T-helper 2 cell (primary cell): ENCODE measurements around the gene GALNT6.
"Not testable (repeated sequence)": the region's sequence is repeated elsewhere in the genome, so short reads cannot be mapped to it uniquely, and the experiment has no call there.

Experiments
- DNase-seq, 5 experiments: peaks; one replicate each; pipeline versions ENCODE4 v3.0.0 to v3.0.0-alpha.2; 2012 to 2022

GALNT6 gene

DNA sequence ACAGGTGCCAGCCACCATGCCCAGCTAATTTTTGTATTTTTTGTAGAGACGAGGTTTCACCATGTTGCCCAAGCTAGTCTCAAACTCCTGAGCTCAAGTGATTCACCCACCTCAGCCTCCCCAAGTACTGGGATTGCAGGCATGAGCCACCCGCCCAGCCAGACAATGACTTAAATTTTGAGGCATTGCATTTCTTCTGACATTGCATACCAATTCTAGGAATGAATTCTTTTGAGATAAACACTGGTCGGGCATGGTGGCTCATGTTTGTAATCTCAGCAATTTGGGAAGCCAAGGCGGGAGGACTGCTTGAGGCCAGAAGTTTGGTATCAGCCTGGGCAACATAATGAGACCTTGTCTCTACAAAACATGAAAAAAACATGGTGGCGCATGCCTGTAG, 42.2 kb downstream of the GALNT6 start:
- DNase-seq = no peak

DNA sequence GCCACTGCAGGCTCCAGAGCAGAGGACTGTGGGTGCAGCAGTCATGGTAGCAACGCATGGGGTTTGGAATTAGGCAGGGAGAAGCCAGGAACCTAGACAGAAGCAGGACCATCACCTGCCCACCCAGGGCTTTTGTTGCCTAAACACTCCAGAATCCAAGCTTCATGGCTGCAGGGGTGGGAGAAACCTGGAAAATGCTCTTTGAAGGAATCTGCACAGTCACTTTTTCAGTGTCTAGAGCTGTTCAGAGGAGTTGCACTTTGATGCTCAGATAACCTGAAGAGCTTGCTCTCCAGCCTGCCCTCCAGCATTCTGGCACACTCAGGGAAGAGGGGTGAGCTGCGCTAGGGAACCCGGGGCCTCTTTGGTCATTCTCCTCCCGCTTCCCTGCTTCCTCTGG, 43.1 kb downstream of the GALNT6 start:
- no peak for DNase-seq

DNA sequence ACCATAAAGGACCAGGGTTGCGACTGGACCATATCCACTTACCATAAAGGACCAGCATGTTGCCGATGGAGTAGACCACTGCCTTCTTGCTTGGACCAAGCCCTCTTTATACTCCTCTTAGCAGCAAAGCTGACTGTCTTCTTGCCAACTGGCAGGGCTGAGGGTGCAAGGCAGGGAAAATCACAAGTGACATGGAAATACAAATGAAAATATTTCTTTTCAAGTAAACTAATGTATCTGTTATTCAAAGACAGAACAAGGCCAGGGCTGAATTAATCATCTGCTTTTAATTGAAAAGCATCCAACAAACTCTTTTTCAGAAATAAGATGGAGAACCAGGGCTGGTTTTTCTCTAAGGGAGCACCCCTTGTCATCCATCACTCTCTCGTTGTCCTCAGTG, 44.6 kb downstream of the GALNT6 start, which contains the start of gene CELA1:
TSS of gene CELA1 (minus strand) at position 99 of the 400 bp plus-strand sequence. CDS start at position 58, 41 bp downstream.
- DNase-seq = no peak

DNA sequence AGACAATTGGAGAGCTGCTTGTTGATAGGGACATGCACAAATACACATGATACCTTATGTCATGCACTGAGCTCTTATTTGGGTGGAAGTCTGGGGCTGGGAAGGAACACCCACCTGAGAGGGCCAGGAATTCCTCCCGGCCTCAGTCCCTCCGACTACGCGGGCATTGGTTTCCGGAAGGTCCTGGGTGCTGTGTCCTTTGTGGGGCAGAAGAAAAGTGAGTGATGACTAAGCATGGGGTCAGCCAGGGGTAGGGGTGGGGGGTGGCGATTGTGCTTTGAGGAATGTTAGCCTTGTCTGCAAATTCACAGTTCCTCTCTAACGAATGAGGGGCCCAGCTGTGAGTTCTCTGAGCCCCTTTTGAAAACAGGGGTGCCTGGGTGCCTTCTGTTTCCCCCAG, 45.5 kb downstream of the GALNT6 start:
- no peak for DNase-seq

DNA sequence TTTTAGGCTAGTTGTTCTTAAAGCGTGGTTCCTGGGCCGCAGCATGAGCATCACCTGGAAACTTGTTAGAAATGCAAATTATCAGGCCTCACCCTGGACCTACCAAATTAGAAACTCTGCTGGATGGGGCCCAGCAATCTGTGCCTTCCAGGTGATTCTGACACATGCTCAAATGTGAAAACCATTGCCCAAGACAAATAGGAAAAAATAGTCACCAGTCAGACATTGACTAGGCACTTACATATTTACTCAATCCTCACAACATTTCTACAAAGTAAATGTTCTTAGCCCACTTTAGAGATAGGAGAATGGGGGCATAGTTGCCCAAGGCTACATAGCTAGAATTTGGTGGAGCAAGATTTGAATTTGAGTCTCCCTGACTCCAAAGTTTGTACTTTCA, 48.0 kb downstream of the GALNT6 start:
- DNase-seq = no peak

DNA sequence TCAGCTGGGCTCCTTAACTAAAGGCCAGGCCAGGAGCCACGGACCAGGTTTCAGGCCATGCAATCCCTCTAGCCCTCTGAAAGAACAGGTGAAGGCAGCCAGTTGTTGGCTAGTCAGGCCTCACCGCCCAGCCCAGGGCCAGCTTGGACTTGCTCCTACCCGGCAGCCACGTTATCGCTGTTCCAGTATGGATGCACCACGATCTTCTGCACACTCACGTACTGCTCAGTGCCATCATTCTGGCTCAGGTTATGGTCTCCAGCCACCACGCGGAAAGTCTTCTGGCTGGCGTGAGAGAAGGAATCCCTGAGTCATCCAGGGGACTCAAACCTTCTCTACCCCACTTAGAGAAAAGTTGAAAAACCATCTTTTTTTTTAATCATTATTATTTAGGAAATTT, 48.8 kb downstream of the GALNT6 start:
- DNase-seq = no peak

DNA sequence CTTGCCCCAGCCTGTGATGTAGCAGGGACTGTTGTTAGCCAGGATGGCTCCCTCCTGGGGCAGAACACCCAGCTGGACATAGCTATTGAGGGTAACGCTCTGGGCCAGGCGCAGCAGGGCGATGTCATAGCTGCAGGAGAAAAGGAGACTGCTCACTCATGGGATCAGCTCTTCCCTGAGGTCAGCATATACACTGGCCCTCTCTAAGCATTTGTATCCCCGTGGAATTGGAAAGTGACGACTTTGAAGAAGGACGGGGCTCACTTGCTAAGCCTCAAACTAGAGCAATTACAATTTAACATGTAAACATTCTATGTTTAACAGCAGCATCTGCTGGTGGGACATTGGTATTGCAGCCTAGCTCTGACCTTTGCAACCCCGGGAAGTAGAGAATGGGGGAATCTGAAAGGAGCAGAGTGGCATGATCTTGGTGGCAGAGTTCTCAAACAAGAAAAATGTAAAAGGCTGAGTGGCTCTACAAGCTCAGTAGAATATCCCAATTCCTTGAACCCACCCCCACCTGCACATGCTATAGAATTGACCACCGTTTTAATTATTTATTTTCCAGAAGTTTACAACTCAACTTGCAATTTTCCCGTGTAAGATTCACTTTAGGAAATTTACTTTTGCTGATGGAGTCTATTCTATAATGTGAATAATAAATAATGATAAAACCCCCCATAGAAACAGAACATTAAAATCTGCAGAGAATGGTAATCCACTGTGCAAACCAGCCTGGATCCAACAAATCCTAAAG, 49.8 kb downstream of the GALNT6 start:
- peak in 4 of 5 experiments; percentile 46 to 76 (median 54) for DNase-seq

DNA sequence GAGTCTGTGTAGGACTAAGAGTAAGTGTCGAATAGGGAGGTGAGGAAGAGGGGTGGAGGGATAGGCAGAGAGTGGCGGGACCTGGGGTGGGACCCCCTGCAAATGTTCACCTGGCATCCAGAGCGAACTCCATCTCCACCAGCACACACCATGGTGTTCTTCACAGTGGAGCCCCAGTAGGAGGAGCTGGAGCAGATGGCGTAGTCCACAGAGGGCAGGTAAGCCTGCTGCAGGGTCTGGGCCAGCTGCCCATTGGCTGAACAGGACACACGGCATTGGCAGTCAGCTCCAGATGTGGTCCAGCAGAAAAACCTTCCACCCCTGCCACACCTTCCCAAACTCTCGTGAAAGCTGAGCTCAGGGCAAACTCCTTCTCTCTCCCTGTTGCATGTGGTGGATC, 51.5 kb downstream of the GALNT6 start:
- DNase-seq = no peak

DNA sequence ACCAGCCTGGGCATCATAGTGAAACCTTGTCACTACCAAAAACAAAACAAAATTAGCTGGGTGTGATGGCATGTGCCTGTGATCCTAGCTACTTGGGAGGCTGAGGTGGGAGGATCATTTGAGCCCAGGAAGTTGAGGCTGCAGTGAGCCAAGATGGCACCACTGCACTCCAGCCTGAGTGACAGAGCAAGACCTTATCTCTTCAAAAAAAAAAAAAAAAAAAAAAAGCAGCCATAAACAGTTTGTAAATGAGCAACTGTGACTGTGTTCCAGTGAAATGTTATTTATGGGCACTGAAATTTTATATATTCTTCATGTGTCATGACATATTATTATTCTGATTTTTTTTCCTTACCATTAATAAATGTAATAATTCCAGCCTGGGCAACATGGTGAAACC, 53.9 kb downstream of the GALNT6 start:
- not testable (repeated sequence) for DNase-seq

DNA sequence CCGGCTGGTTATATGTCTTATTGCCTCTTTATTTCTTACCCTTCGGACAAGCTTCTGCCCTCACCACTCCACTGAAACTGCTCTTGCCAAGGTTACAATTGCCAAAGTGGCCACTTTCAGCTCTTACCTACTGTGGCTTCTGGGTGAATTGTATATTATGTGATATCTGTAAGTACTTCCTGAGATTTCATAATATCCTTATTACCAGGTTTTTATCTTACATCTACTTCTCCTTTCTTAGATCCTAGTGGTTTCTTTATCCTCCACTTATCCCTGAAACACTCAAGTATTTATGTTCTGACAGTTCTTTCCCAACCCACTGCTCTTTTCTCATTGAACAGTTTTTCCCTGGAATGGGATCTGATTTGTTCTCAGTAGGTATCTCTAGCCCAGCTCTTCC, 55.3 kb downstream of the GALNT6 start:
- no peak for DNase-seq

DNA sequence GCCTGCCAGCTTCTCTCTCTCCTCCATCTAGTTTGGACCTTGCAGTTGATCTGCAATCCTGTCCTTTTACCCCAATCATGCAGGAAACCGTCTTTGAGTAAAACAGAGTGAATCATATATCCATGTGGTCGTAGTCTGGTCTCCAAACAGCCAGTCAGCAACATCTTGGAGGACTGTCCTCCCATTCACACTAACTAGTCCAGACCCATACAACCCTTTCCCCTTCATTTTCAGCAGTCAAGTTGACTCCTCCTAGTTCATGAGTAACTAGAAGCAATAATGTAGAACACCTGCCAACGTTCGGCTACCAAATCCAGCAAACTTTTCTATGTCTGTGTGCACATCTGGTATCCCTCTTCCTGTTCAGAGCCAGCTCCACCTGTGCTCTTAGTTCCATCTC, 56.4 kb downstream of the GALNT6 start:
- no peak for DNase-seq

DNA sequence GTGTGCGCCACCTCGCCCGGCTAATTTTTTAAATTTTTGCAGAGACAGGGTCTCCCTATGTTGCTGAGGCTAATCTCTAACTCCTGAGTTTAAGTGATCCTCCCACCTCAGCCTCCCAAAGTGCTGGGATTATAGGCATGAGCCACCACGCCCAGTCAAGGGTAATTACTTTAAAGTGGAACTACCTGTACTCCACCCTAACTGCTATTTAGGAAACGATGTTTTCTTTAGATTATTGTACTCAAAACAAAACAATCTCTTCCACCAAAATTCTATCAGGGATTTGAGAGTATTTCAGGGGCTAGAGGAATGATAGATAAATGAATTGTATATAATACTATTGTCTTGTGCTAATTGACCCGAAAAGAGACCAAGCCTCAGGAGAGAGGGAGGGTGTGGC, 57.7 kb downstream of the GALNT6 start:
- no peak for DNase-seq

DNA sequence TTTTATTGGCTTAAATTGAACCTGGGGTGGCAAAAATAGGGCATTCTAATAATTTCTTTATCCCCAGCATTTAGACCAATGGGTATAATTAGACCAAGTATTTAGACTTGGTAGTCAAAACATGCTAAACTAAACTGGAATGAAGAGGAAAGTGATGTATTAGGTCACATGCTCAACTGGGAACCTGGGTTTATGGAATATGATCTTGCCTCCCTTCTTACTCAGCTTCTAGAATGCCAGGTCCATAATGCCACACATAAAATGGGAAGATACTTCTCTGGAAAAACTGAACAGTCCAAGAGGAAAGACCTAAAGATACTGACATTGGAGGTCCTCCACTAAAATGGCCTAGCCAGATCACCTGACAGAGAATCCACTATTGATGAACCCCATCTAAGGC, 61.0 kb downstream of the GALNT6 start:
- no peak for DNase-seq

DNA sequence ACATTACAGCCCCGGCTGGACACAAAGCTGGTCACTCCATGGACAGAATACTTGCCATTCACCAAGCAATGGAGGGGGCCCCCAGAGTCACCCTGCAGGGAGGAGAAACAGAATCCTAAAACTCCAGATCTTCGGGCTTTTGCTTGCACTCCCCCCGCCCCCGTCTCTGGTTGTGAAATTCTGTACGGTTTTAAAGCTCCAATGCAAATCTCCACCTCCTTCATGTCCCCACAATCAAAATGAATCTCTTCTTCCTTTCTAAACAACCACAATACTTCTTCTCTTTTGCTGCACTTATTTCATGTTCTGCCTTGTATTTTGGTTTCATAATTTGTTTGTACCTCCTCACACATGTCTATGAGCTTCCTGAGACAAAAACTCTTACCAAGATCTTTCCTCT, 61.5 kb downstream of the GALNT6 start:
- peak in 1 of 5 experiments; percentile 53 for DNase-seq

DNA sequence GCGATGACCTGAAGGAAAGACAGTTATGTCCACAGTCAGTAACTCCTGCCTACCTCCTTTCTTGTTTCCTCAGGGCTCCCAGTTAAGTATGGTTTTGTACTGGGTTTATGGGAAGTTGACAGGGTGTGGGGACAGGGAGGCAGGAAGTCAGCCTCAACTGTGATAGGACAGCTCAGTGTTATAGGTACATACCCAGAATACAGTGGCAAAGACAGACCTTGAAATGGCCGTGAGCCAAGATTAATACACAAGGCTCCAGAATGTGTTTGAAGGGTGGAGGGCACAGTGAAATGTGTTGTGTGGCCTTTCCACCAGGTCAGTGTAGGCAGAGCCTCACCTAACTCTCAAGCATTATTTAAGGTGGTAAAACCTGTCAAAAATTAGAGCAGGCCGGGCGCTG, 62.6 kb downstream of the GALNT6 start:
- no peak for DNase-seq

DNA sequence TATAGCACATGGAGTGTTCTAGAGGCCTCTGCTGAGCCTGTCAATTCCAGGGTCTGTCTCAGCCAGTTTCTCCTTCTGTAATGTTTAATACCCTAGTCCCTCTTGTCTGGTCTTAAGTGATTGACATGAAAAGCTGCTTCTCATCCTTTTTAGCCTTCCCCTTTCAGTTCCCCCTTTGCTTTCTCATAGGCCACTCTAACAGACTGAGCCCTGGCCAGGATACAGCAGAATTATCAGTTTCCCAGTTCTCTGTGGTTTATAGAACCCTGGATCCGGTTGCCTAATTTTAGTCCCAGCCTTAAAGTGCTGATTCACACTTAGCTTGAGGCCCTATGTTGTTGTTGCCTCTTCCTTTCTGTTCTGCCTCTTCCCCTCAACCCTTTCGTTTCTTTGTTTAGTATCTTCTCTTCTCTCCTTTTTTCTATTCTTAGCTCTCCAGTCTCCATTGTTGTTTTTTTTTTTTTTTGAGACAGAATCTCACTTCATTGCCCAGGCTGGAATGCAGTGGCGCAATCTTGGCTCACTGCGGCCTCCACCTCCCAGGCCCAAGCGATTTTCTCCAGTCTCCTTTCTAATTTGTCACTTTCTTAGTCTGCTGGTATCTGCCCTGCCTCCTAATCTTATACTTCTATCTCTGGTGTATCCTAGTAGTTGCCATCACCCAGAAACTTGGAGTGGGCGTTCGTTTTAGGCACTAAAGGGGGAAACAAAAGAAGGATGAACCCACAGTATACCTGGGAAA, 64.3 kb downstream of the GALNT6 start:
- peak in 1 of 5 experiments; percentile 72 for DNase-seq

DNA sequence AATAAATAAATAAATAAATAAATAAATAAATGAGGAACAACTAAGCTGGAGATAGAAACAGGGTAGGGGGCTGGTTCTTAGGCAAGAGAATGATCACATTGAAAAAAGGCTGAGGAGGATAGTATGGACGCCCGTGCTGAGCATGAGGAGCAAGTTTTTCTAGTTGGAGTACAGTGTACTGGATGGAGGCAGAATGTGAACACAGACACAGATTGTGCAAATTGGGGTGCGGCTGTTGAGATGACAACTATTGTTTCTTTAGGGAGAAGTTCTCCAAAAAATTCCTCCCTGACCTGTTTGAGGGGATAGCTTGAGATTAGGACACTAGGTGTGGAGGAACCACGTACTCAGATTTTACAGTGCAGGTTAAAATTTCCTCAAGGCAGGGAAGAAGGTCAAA, 66.3 kb downstream of the GALNT6 start:
- no peak for DNase-seq

DNA sequence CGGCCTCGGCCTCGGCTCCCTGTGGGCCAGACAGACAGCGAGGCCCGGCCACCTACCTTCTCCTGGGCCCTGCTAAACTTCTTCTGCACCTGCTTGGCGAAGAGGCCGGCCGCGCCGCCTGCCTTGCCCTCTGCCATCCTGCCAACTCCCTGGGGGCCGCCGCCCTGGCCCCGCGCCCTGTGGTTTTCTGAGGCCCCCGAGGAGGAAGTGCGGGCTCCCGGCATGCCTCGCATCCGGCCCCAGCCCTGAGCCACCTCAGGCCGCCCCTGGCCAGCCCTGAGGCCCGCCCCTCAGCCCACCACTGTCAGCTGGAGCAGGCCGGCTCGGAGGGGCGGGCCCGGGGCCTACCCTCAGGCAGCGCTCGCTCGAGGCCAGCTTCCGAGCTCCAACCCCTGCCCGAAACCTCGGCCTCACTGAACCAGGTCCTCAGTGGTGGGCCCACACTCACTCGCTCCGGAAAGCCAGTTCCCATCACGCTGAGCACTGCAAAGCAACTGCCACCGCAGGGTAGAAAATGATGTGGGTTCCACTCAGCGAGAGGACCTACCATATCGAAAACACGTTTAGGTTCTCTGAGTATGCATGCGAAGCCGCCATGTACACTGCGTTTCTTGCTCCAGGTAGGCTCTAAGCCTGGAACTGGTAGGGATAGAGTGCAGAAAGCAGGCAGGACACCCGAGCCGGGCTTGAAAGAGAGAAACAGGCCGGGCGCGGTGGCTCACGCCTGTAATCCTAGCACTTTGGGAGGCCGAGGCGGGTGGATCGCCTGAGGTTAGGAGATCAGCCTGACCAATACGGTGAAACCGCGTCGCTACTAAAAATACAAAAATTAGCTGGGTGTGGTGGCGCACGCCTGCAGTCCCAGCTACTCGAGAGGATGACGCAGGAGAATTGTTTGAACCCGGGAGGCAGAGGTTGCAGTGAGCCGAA, 67.0 kb downstream of the GALNT6 start, which contains the start of gene BIN2:
TSS of gene BIN2 (minus strand) at position 209 of the 930 bp plus-strand sequence. CDS start at position 137, 72 bp downstream.
- peak; percentile 45 to 92 (median 59) for DNase-seq

DNA sequence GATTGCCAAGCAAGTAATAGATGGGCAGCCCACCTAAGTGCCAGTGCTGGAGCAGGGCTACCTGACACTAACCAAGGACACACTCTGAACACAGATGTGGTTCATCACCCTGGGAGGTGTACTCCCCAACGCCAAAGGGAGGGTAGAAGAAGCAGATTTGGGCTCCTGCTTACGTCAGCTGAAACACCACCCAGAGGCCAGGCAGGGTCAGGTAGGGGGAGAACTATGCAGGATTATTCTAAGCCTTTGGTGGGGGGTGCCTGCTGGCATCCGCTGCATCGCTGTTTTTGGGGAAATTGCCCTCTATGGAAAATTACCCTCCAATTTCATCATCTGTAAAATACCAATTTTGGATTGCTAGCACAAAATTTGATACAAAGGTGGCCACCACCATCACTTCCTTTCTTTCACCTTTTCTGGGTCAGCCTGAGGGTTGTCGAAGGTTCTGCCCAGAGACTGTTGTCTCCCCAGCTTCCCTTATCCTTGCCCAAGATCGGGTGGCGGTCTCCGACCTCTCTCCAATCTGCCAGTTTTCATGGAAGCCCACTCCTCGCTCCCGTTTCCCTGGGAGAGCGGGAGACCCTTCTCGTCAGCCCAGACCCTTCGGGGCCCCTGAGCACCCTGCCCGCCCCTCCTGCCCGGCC, 67.8 kb downstream of the GALNT6 start:
- peak in 4 of 5 experiments; percentile 24 to 87 (median 61) for DNase-seq

DNA sequence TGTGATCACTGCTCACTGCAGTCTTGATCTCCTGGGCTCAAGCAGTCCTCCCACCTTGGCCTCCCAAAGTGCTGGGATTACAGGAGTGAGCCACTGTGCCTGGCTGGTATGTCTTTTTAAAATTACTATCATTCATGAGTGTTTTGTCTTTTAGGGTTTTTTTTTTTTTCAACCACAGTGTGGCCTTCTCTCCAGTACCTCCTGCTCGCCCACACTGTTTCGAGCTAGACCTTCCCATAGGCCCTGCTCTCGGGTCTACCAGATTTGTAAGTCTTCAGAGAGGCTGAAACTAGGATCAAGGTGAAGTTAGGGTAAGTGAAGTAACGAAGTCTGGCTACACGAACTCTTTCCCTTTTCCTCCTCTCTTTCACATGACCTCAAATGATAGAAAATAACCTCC, 68.8 kb downstream of the GALNT6 start:
- DNase-seq = peak in 1 of 5 experiments; percentile 50

DNA sequence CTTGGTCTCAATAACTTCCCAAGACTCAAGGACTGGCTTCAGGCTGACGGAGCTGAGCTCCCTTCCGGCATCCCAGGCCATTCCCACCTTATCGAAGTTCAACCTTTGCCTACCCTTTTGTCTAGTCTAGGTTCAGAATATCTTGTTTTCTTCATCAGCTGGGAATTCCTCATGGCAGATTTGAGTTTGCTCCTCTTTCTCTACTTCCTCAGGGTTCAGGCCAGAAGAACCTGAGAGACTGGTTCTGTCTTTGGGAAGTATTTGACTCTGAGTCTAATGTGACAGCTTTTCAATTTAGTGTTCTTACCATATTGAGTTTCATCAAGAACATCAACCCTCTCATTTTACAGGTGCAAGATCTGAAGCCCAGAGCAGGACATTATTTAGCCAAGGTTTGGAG, 69.3 kb downstream of the GALNT6 start:
- DNase-seq = no peak

DNA sequence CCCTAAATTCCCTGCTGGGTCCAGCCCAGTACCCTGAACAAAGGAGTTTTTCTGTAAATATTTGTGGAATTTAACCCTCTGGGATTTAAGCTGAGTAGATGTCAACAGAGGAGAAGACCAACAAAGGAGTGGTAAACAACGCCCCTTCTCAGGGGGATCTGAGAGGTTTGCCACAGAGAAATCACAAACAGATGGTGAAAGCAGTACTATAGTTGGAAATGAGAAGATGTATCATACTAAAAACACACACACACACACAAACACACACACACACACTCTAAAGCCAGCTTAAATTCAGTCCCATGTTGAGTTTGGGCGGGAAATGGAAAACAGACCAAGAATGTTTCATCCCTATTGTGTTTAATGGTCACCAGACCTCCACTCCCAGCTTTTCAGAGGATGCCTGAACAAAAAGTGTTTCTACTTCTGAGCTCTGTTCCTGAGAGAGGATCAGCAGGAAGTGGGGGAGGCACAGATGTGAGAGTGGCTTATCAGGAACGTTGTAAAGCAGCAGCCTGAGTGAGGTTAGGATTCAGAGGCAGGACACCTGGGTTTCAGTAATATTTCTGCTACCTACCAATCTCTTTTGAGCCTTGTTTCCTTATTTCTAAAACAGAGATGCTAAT, 70.4 kb downstream of the GALNT6 start:
- peak in 1 of 5 experiments; percentile 47 for DNase-seq
